HS-5 (cell line): ENCODE data around the gene SRRM2.

Experiments
- DNase-seq: peaks from one replicate; pipeline ENCODE4 v3.0.0-alpha.2; 2012; ENCODE audit warnings: low read depth

Gene SRRM2

GRCh38 chr16:2752035-2752849 is at the start of gene SRRM2:
SRRM2 (plus strand) TSS chr16:2752638; CDS start chr16:2756365, 3,727 bp downstream.
- peak; percentile 91 for DNase-seq

GRCh38 chr16:2702871-2703745 is 49.3 kb upstream of the SRRM2 start:
- no peak for DNase-seq

GRCh38 chr16:2704166-2704982 is 48.1 kb upstream of the SRRM2 start:
- no peak for DNase-seq

- no peak for DNase-seq
Observed at GRCh38 chr16:2704983-2705275, 47.5 kb upstream of the SRRM2 start.

- no peak for DNase-seq
Observed at GRCh38 chr16:2705351-2705750, 47.1 kb upstream of the SRRM2 start.

- DNase-seq, result no peak
Observed at GRCh38 chr16:2706085-2706484, 46.4 kb upstream of the SRRM2 start.

GRCh38 chr16:2706611-2707311 is 45.7 kb upstream of the SRRM2 start:
- DNase-seq, result no peak

- DNase-seq, result no peak
Observed at GRCh38 chr16:2707368-2708289, 44.8 kb upstream of the SRRM2 start.

GRCh38 chr16:2708290-2708639 is 44.2 kb upstream of the SRRM2 start:
- no peak for DNase-seq

GRCh38 chr16:2708955-2709587 is 43.4 kb upstream of the SRRM2 start:
- DNase-seq, result no peak

GRCh38 chr16:2709588-2709984 is 42.9 kb upstream of the SRRM2 start:
- DNase-seq, result no peak

GRCh38 chr16:2710021-2710710 is 42.3 kb upstream of the SRRM2 start:
- DNase-seq, result no peak

GRCh38 chr16:2710711-2711231 is 41.7 kb upstream of the SRRM2 start:
- no peak for DNase-seq

- no peak for DNase-seq
Observed at GRCh38 chr16:2711370-2712062, 40.9 kb upstream of the SRRM2 start.

GRCh38 chr16:2712063-2712441 is 40.4 kb upstream of the SRRM2 start:
- no peak for DNase-seq

- DNase-seq, result no peak
Observed at GRCh38 chr16:2712546-2712945, 39.9 kb upstream of the SRRM2 start.

GRCh38 chr16:2713523-2713922 is 38.9 kb upstream of the SRRM2 start:
- no peak for DNase-seq

GRCh38 chr16:2713985-2714774 is 38.3 kb upstream of the SRRM2 start:
- DNase-seq, result no peak
